GM12873 (cell line): ENCODE results near the gene PIGH.

ENCODE experiments used
- CTCF ChIP-seq: IDR thresholded peaks from 2 replicates; pipeline ENCODE4 v1.5.1; 2012; ENCODE audit warnings: low read depth, mild to moderate bottlenecking, moderate library complexity, low read length, control low read depth; ENCODE audit not compliant: insufficient read depth; ENCODE audit errors: missing control alignments

Gene PIGH

GRCh38 chr14:67554341-67554740, 45.7 kb downstream of the PIGH start:
- no peak for TF ChIP-seq CTCF

- no peak for TF ChIP-seq CTCF
Measured at GRCh38 chr14:67553547-67553946, 46.5 kb downstream of the PIGH start.

GRCh38 chr14:67551940-67552339, 48.1 kb downstream of the PIGH start:
- TF ChIP-seq CTCF, result no peak

GRCh38 chr14:67551123-67551522, 48.9 kb downstream of the PIGH start:
- TF ChIP-seq CTCF, result no peak

GRCh38 chr14:67549734-67550133, 50.3 kb downstream of the PIGH start:
- no peak for TF ChIP-seq CTCF

GRCh38 chr14:67547224-67547780, 52.8 kb downstream of the PIGH start:
- no peak for TF ChIP-seq CTCF

- no peak for TF ChIP-seq CTCF
Measured at GRCh38 chr14:67544590-67544989, 55.5 kb downstream of the PIGH start.
